ENCODE measurements around the gene ITSN2. TPM values are rescaled to one million over a fixed set of nuclear protein-coding genes. Genes with fewer than 3 reads are reported as not detected.
A peak's percentile ranks its signal among the peaks of the same experiment; 100 is the strongest.

Gene ITSN2
- total and polyA plus RNA-seq, 4 donors: 10.1 to 32.4 (median 21.6) TPM

DNA sequence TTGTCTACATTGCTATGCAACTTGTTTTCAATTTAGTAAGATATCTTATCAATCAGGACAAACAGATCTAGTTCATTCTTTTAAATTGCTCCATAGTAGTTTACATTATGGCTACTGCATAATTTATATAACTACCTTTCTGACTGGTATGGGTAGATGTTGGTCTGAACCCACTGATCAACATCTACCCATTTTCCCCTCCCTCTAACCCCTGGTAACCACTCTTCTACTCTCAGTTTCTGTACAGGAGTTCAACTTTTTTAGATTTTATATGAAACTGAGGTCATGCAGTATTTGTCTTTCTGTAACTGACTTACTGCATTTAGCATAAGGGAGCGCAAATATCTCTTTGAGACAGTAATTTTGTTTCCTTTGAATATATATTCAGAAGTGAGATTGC lies 73.2 kb downstream of the ITSN2 start:
- Histone ChIP-seq H3K9ac (ENCODE audit: low read depth in 1 of 2, low read length in 2 of 2) (no peak overlapping the region), H3K36me3 (ENCODE audit: control insufficient read depth in 4 of 4, insufficient read depth in 3 of 4, low read depth in 1 of 4, low read length in 3 of 4) (peaks cover 0 to 15% (median 8%) of the 10 kb centered on the region in 4 donors), H3K27ac (ENCODE audit: low read depth in 1 of 2, low read length in 2 of 2) (no peak overlapping the region), H3K27me3 (ENCODE audit: control insufficient read depth in 4 of 4, insufficient read depth in 4 of 4, low read length in 3 of 4) (no peaks in the 10 kb centered on the region), H3K9me3 (ENCODE audit: control insufficient read depth in 4 of 4, low read length in 3 of 4) (no peaks in the 10 kb centered on the region), H3K4me3 (ENCODE audit: low read depth in 1 of 3, low read length in 3 of 3) (no peak overlapping the region), H3K4me1 (ENCODE audit: control insufficient read depth in 4 of 4, insufficient read depth in 4 of 4, low read length in 3 of 4) (peaks cover 0 to 7% (median 5%) of the 10 kb centered on the region in 4 donors)
- no peak for TF ChIP-seq TAF1 (conservative IDR thresholded peaks at IDR 0.05)
- TF ChIP-seq, protein P1, sequence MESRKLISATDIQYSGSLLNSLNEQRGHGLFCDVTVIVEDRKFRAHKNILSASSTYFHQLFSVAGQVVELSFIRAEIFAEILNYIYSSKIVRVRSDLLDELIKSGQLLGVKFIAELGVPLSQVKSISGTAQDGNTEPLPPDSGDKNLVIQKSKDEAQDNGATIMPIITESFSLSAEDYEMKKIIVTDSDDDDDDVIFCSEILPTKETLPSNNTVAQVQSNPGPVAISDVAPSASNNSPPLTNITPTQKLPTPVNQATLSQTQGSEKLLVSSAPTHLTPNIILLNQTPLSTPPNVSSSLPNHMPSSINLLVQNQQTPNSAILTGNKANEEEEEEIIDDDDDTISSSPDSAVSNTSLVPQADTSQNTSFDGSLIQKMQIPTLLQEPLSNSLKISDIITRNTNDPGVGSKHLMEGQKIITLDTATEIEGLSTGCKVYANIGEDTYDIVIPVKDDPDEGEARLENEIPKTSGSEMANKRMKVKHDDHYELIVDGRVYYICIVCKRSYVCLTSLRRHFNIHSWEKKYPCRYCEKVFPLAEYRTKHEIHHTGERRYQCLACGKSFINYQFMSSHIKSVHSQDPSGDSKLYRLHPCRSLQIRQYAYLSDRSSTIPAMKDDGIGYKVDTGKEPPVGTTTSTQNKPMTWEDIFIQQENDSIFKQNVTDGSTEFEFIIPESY (IDR thresholded peaks at IDR 0.05): no peak
- no peak for TF ChIP-seq SP1 (IDR thresholded peaks at IDR 0.05)
- no peak for TF ChIP-seq YY1 (IDR thresholded peaks at IDR 0.05)
- no peak for TF ChIP-seq RXRA (IDR thresholded peaks at IDR 0.05)
- no peak for TF ChIP-seq FOXA2 (IDR thresholded peaks at IDR 0.05)
- TF ChIP-seq FOXA1 (IDR thresholded peaks at IDR 0.05): no peak
- TF ChIP-seq GABPA (IDR thresholded peaks at IDR 0.05 in 1 of 2, conservative IDR thresholded peaks at IDR 0.05 in 1 of 2): no peak
- TF ChIP-seq, protein P2, sequence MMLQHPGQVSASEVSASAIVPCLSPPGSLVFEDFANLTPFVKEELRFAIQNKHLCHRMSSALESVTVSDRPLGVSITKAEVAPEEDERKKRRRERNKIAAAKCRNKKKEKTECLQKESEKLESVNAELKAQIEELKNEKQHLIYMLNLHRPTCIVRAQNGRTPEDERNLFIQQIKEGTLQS (IDR thresholded peaks at IDR 0.05): no peak
- TF ChIP-seq, protein P3, sequence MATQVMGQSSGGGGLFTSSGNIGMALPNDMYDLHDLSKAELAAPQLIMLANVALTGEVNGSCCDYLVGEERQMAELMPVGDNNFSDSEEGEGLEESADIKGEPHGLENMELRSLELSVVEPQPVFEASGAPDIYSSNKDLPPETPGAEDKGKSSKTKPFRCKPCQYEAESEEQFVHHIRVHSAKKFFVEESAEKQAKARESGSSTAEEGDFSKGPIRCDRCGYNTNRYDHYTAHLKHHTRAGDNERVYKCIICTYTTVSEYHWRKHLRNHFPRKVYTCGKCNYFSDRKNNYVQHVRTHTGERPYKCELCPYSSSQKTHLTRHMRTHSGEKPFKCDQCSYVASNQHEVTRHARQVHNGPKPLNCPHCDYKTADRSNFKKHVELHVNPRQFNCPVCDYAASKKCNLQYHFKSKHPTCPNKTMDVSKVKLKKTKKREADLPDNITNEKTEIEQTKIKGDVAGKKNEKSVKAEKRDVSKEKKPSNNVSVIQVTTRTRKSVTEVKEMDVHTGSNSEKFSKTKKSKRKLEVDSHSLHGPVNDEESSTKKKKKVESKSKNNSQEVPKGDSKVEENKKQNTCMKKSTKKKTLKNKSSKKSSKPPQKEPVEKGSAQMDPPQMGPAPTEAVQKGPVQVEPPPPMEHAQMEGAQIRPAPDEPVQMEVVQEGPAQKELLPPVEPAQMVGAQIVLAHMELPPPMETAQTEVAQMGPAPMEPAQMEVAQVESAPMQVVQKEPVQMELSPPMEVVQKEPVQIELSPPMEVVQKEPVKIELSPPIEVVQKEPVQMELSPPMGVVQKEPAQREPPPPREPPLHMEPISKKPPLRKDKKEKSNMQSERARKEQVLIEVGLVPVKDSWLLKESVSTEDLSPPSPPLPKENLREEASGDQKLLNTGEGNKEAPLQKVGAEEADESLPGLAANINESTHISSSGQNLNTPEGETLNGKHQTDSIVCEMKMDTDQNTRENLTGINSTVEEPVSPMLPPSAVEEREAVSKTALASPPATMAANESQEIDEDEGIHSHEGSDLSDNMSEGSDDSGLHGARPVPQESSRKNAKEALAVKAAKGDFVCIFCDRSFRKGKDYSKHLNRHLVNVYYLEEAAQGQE (IDR thresholded peaks at IDR 0.05): no peak
- TF ChIP-seq HNF4G (IDR thresholded peaks at IDR 0.05): no peak
- no peak for TF ChIP-seq EGR1 (IDR thresholded peaks at IDR 0.05; ENCODE audit: low read depth in 2 of 2)
- WGBS: 99% methylated on average over 1 of the region's 1 CpG
- no peak for DNase-seq (ENCODE audit: low spot score)

DNA sequence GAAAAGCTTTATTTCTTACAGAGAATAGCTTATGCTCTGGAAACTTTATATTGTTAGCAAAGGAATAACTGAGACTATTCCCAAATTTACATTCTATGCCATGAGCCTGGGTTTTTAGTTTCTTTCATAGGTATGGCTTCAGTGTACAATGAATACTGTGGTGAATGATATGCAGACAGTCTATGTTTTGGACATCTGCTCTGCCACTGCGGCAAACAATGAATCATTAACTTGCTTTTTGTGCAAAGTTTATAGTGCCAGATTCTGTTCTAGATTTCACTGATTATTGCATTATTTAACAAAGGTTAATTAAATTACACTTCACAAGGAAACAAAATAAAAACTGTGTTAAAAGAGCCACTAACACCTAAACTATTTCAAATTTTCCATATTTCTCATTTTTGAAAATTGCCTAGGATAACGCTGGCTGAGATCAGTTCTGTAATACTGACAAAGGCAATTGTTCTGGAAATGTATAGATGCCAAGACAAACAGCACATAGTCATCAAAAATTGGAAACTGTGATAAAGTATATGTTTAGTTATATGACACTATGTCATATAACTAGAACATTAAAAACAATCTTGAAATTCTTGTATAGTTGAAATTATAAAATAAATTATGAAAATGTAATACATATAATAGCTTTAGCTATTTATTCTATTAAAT lies 74.7 kb downstream of the ITSN2 start:
- H3K36me3 ChIP-seq (ENCODE audit: control insufficient read depth in 4 of 4, insufficient read depth in 3 of 4, low read depth in 1 of 4, low read length in 3 of 4): peaks cover 2 to 10% (median 5%) of the 10 kb centered on the region in 4 donors
- no peak for DNase-seq (ENCODE audit: low spot score)
- no peak for TF ChIP-seq SP1 (IDR thresholded peaks at IDR 0.05)
- peak in 1 of 2 donors; percentile 7 for TF ChIP-seq RXRA (IDR thresholded peaks at IDR 0.05)
- TF ChIP-seq RAD21 (IDR thresholded peaks at IDR 0.05): peak in 1 of 2 donors; percentile 5
- no peak for TF ChIP-seq TAF1 (conservative IDR thresholded peaks at IDR 0.05)
- WGBS: 42% methylated on average over 2 of the region's 2 CpGs
- peaks cover 0 to 7% (median 5%) of the 10 kb centered on the region in 4 donors for H3K4me1 ChIP-seq (ENCODE audit: control insufficient read depth in 4 of 4, insufficient read depth in 4 of 4, low read length in 3 of 4)
- H3K27me3 ChIP-seq (ENCODE audit: control insufficient read depth in 4 of 4, insufficient read depth in 4 of 4, low read length in 3 of 4): no peaks in the 10 kb centered on the region
- peak overlapping the region in 1 of 2 donors; percentile 22 for H3K9ac ChIP-seq (ENCODE audit: low read depth in 1 of 2, low read length in 2 of 2)
- no peak overlapping the region for H3K27ac ChIP-seq (ENCODE audit: low read depth in 1 of 2, low read length in 2 of 2)
- no peak overlapping the region for H3K4me3 ChIP-seq (ENCODE audit: low read depth in 1 of 3, low read length in 3 of 3)
- H3K9me3 ChIP-seq (ENCODE audit: control insufficient read depth in 4 of 4, low read length in 3 of 4): no peaks in the 10 kb centered on the region
